Measurements from ENCODE around the gene XYLT1.

The XYLT1 gene

DNA sequence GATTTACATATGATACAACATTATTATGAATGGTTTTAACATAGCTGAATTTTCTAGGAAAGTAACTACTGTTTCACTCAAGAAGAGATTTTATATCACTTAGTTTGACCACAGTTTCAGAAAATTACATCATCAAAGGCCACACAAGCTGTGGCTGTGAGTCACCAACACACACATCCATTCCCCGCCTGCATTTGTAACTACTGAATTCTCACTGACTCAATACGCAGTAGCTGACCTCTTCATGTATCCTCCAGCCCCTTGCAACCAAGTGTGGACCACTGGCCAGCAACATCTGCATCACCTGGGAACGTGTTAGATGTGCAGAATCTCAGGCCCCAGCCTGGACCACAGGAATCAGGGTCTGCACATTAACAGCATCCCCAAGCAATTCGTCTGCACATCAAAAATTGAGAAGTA, 197.6 kb downstream of the XYLT1 start:
- no peak for DNase-seq

- no peak for DNase-seq
Observed at GRCh38 chr16:17272716-17273115, 198.0 kb downstream of the XYLT1 start.

GRCh38 chr16:17271687-17272086, 199.1 kb downstream of the XYLT1 start:
- DNase-seq = no peak

DNA sequence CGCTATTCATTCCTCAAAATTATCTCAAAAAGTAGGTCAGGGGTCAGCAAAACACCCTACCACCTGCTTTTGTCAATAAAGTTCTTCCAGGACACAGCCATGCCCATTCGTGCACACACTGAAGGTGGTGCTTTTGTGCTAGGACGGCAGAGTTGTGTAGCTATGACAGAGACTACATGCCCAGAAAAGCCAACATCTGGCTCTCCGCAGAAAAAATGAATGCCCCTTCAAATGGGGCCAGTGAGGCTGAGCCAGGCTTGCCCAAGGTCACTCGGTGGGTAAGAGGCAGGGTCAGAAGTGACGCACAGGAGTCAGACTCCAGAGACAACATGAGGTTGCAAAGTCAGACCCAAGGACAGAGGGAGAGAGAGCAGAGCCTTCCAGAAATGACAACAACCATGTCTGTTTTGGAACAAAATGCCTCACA, 200.1 kb downstream of the XYLT1 start:
- DNase-seq = no peak

DNA sequence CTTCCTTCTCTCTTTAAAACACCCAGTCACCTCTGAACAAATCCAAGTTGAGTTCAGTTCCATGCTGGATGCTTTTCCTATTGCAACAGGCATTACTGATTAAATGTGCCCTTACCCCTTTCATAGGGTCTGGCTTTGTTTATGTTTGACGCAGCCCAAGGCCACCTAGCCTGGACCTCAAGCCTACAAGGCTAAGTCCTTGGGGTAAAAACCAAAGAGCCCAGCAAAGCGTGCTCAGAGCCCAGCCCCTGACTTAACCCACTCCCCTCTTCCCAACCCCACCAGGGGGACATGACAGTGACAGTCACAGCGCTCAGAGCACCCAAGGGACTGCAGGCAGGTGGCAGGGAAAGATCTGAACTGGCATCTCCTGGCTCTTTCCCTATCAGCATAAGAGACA, 200.6 kb downstream of the XYLT1 start:
- no peak for DNase-seq

- DNase-seq = no peak
Observed at GRCh38 chr16:17269439-17269838, 201.3 kb downstream of the XYLT1 start.

DNA sequence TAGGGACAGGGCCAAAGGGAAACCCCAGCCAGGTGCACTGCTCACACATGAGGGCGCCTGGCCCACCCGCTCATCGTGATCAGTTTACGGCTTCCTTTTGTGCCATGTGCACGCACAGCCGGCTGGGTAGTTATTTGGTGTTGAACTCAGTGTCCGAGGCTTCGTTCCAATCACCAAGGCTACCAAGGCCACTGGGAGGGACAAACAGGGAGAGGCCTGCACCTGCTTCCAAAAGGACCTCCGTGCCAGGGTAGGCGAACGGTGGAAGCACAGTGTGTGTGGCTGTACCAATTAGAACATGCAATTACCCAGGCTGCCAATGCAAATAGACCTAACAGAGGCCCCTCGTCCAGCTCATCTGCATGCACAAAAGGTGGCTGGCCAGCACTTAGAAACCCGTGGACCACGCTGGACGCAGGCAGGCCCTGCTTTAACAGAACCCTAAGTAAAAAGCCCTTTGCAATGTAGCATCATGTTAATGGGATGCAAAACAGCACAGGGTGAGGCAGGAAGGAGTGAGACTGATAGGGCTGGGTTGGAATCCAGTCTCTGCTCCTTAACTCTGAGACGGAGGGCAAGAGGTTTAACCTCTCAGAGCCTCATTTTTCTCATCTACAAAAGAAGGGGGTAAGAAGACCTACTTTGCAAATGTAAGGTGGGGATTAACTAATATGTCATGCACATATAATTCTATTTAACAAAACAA, 204.0 kb downstream of the XYLT1 start:
- no peak for DNase-seq

GRCh38 chr16:17265154-17265553, 205.6 kb downstream of the XYLT1 start:
- no peak for DNase-seq

GRCh38 chr16:17261197-17261858, 209.4 kb downstream of the XYLT1 start:
- no peak for DNase-seq

DNA sequence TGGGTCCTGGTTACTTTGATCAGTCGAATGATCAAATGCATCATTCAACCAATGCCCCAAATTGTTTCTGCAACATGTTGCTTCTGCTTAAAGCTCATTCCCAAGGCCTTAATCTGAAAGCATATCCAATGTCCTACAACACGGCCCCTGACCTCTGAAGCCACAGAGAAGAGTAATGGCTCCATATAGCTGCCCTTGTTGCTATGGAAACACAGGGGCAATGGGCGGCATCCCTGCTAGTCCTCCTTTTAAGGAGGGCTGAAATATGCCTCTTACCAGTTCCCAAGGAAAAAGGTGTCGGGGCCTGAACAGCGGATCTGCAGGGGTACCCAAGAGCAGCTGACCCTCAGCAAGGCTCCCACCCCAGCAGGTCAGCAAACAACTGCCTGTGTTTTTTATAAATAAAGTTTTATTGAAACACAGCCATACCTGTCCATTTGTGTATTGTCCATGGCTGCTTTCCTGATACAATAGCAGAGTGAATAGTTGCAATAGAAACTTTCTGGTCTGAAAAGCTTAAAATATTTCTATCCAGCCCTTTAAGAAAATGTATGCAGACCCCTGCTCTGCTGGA, 210.4 kb downstream of the XYLT1 start:
- no peak for DNase-seq

DNA sequence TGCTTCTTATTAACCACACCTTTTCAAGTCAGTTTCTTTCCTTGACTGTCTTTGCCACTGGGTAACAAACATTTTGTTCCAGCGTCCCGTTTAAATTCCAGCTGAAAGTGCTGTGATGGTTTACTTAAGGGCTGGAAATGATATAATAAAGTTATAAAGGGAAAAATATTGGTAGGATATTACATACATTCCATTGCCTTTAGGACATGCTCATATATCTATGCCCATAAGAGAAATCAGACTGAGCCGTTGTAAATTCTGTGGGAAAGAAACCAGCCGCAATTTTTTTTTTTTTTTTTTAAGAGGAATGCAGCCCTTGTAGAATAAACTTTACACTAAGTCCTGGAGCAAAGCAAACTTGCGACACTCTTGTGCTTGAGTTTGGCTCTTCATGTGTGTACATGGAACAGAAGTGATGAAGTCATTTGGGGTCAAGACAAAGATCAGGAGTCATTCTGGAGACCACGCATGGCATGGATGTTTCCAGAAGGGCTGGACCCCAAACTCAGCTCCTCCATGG, 210.9 kb downstream of the XYLT1 start:
- no peak for DNase-seq

DNA sequence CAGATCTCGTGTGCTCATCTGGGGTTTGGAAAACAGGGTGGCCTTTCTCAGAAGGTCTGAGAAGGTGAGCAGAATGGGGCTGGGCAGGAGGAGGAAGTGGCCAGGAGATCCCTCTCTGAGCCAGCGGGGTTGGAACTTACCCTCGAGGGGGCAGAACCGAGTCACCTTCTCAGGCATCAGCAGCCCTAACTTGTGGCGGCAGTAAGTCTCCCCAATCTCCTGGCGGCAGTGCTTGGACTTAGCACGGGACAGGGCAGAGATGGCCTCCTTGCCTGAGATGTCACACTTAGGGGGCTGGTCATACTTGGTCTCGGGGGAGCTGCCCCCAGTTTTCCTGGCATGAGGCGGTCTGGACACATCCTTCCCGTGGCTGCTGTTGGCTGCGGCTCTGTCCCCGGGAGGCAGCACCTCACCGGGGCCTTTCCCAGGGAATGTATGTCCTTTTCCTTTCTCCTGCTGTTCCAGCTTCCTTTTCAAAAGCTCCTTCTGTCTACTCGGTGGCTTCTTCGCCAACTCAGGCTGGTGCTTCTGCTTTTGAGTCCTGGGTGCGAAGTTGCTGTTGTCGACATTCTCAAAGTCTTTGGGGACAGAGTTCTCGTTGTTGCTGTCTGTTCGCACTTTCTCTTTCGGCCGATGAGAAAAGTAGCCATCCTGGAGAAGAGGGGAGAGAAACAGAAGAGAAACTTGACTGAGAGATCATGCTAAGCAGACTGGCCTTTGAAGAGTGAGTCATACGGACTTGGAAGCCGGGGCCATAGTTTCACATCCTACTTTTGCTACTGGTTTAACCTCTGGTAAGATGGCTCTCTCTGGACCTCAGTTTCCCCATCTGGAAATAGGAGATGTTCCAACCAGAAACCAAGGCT, 211.7 kb downstream of the XYLT1 start:
- DNase-seq = no peak

DNA sequence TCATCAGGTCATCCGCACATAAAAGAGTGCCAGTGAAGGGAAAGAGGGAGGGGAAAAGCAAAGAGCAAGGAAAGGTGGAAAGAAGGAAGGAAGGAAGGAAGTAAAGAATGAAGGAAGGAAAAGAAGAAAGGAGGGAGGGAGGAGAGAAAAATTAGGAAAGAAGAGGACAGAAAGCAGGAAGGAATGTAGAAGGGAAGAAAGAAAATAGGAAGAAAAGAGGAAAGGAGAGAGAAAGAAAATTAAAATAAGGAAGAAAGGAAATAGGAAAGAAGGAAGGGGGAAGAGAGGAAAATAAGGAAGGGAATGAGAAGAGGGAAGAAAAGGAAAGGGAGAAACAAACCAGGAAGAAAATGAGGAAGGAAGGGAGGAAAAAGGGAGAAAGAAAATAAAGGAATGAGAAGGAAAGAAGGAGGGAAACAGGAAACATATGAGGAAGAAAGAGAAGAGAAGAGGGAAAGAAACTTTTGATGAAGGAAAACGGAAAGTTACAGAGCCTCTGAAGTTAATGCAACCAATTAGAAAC, 212.6 kb downstream of the XYLT1 start:
- DNase-seq = no peak

- DNase-seq = no peak
Observed at GRCh38 chr16:17257426-17258023, 213.2 kb downstream of the XYLT1 start.

GRCh38 chr16:17252701-17253100, 218.1 kb downstream of the XYLT1 start:
- DNase-seq = no peak

DNA sequence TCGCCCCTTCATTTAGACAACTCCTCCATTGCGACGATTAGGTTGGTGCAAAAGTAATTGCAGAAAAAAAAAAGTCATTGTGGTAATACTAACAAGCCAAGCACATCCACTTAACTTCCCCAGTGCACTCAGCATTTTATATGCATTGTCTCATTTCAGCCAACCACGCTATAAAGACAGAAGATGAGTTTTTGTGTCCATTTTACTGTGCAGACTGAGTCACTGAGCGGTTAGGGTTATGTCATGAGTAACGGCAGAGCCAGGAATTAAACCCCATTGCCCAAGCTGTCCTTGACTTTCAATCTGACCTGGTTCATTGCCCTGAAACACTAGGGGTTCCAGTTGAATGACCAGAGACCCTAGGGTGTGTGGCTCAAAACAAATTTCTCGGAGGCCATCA, 218.7 kb downstream of the XYLT1 start:
- no peak for DNase-seq

DNA sequence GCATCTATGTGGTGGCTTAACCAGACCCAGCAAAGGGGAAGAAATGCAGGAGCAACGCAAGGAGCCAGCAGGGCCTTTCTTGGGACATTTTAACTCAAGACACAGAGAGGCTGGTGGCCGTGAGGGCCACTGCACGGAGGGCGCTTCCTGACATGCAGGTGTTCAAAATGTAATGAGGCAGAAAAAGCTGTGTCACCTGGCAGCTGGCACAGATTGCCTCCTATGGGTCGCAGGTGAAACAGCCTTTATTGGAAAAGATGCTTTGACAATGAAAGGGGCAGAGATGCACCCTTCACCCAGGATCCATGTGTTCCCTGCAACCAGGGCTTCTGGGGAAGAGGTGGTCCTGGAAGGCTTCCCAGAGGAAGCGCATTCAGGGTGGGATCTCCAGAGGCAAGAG, 219.3 kb downstream of the XYLT1 start:
- no peak for DNase-seq

- no peak for DNase-seq
Observed at GRCh38 chr16:17246974-17247732, 223.6 kb downstream of the XYLT1 start.

- DNase-seq = no peak
Observed at GRCh38 chr16:17246268-17246885, 224.4 kb downstream of the XYLT1 start.

- DNase-seq = no peak
Observed at GRCh38 chr16:17245776-17246175, 225.0 kb downstream of the XYLT1 start.

All from activated gamma-delta T cell (primary cell).